Stimulated activated CD4-positive, alpha-beta T cell treated with anti-CD3 and anti-CD28 coated beads, TNF-alpha, amount 100 ng/mL, for 24 hours (primary cell): ENCODE data around the gene P3H4.
A peak's percentile ranks its signal among the peaks of the same experiment; 100 is the strongest.
"Not testable (repeated sequence)": the region's sequence is repeated elsewhere in the genome, so short reads cannot be mapped to it uniquely, and the experiment has no call there.

Experiments
- DNase-seq, 3 experiments: peaks; one replicate each; pipeline ENCODE4 v3.0.0-alpha.2; 2020; ENCODE audit warnings: low read depth in 3 of 3

Gene P3H4, protein sequence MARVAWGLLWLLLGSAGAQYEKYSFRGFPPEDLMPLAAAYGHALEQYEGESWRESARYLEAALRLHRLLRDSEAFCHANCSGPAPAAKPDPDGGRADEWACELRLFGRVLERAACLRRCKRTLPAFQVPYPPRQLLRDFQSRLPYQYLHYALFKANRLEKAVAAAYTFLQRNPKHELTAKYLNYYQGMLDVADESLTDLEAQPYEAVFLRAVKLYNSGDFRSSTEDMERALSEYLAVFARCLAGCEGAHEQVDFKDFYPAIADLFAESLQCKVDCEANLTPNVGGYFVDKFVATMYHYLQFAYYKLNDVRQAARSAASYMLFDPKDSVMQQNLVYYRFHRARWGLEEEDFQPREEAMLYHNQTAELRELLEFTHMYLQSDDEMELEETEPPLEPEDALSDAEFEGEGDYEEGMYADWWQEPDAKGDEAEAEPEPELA

DNA sequence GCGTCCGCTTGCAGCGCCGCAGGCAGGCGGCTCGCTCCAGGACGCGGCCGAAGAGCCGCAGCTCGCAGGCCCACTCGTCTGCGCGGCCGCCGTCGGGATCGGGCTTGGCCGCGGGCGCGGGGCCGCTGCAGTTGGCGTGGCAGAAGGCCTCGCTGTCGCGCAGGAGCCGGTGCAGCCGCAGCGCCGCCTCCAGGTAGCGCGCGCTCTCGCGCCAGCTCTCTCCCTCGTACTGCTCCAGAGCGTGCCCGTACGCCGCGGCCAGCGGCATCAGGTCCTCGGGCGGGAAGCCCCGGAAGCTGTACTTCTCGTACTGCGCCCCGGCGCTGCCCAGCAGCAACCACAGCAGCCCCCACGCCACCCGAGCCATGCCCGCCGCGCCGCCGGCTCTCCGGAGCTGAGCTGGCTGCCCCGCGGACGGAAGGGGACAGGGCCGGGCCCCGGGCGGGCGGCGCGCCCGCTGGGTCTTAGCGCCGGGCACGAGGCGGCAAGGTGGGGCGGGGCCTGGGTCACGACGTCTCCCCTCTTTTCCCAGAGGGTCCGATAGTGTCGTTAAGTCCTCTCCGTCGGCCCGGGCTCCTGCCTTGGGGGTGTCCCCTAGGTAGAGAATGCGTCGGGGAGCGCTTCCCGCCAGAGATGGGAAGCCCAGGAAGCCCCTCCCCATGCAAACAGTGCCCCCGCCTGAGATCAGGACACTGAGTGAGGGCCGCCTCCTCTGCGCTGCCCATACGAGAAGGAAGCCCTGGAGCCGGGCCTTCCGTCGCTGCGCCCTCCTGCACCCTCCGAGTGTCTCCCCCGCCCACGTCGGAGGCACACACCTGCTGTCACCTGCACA is at the start of gene P3H4:
TSS of gene P3H4 (minus strand) at position 401 of the 832 bp plus-strand sequence. CDS start at position 367, 34 bp downstream.
- peak; percentile 35 to 68 (median 44) for DNase-seq

DNA sequence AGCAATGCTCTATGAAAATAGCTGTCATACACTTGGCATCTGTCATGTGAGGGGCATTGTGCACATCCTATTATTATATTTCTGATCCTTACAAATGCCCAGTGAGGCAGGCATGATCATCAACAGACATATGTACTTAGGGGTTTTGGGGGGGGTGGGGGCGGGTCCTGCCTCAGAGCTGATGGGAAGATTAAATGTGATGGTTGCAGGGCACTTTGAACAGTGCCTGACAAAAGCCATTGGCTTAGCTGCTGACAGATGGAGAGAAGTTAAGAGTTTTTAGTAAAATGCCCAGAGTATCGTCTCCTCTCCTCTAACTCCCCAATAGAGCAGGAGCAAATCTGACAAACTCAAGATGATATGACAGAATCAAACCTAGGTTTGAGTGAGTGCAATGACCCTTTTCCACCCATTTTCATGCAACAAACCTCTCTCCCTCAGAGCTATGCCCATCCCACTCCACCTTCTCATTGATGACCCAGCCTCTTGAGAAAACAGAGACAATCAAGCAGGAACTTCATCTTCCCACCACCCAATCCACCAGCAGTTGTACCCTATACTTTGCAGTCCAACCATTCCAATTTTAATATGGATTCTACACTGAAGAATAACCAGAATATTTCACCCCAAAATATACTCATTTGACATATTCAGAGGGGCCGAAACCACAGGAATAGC is 48.6 kb upstream of the P3H4 start:
- DNase-seq, result no peak

DNA sequence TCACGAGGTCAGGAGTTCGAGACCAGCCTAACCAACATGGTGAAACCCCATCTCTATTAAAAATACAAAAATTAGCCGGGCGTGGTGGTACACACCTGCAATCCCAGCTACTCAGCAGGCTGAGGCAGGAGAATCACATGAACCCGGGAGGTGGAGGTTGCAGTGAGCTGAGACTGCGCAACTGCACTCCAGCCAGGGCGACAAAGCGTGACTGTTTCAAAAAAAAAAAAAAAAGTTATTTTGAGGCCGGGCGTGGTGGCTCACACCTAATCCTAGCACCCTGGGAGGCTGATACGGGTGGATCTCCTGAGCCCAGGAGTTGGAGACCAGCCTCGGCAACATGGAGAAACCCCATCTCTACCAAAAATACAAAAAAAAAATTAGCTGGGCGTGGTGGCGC is 39.6 kb upstream of the P3H4 start:
- not testable (repeated sequence) for DNase-seq

DNA sequence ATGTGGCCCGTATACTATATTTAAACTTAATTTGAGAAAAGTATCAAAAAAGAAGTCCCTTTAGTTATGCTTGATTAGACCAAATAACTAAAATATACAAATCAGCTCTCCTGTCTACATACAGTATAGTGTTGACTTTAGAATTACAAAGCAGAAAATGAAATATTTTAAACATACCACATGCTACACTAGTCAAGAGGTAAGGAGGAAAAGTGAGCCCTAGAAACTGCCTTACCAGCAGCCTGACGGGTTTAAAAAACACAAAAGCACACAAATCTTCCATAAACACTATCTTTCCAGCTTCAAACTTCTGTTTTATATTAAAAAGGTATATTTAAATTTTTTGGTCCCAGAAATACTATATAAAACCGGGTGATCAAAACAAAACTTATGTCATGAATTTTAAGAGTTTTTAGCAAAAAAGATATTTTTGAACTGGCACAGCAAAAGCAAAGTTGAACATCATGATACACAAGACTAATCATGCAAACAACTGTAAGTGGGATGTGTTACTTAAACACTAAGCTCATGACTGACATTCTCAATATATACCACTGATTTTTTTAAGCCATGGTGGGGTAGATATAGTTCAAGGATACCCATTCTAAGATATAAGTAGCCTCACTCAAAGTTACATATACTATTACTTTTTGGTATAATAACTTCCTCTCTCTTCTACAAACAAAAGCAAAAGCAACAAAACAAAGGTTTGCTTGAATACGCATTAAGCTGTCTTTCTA is 37.7 kb upstream of the P3H4 start:
- no peak for DNase-seq

DNA sequence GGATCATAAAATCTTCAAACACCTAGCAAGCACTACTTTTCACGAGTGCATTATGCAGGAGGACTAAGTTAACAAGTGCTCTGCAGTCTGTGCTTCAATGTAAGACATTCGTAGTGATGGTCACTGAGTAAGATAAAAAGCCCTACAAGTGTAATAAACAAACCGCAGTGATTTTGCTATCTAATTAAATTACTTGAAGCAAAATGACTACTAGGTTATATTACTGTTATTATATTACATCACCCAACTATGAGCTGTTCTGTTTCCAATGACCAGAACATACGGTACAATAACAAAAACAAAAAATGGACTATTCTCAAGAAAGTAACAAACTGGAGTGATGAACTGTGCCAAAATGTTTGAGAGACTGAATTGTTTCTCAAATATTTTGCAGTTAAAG is 37.0 kb upstream of the P3H4 start:
- no peak for DNase-seq

DNA sequence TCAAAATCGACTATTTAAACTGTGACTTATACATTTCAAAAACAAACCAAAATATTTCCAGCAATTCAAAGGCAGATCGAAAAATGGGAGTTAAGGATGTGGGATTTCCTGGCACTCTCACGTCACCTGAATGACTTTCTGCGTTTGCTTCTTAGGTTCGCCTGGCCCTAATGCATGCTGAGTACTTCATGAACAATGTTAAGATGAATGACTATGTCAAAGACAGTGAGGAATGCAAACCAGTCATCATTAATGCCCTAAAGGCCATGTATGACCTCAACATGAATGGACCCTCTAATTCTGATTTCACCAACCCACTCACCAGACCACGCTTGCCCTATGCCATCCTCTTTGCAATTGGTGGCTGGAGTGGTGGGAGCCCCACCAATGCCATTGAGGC is 33.2 kb upstream of the P3H4 start:
- no peak for DNase-seq

DNA sequence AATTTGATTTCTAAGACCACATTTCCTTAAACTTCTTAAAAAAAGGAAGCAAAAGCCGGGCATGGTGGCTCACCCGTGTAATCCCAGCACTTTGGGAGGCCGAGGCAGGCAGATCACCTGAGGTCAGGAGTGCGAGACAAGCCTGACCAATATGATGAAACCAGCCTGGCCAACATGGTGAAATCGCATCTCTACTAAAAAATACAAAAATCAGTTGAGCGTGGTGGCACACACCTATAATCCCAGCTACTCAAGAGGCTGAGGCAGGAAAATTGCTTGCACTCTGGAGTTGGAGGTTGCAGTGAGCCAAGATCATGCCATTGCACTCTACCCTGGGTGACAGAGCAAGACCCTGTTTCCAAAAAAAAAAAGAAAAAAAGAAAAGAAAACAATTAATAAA is 29.0 kb upstream of the P3H4 start:
- not testable (repeated sequence) for DNase-seq

DNA sequence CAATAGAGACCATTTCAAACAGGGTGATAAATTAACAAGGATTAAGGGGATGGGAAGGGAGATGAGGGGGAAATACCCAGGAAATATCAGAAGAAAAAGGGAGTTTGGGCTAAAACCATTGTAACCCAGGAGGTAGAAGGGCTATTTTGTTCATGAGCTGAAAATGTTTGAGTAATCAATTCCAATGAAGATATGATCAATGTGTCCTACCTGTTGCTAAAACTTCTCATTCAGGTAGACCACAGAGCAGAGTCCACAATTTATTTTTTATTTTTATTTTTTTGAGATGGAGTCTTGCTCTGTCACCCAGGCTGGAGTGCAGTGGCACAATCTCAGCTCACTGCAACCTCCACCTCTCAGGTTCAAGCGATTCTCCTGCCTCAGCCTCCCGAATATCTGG is 27.7 kb upstream of the P3H4 start:
- not testable (repeated sequence) for DNase-seq

DNA sequence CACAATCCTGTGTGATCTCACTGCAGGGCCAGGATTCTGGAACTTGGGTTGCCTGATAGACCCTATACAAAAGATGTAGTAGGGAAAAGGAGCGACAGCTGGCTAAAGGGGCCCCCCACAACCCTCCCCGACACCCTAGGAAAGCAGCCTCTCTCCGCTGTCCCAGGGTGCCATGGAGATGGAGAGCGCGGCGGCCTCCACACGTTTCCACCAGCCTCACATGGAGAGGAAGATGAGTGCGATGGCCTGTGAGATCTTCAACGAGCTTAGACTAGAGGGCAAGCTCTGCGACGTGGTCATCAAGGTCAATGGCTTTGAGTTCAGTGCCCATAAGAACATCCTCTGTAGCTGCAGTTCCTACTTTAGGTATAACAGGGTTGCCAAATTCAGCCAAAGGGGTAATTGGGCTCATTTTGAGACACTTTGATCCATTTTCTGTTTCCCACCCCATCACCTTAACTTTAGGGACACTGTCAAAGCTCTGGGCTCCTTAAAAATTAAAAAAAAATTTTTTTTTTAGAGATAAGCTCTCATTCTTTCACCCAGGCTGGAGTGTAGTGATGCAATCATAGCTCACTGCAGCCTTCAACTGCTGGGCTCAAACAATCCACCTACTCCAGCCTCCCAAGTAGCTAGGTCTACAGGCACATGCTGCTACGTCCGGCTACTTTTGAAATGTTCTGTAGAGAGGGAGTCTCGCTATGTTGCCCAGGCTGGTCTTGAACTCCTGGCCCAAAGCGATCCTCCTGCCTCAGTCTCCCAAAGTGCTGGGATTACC is 26.2 kb upstream of the P3H4 start, which contains the start of gene KLHL10:
TSS of gene KLHL10 (plus strand) at position 65 of the 778 bp plus-strand sequence. CDS start at position 173, 108 bp downstream.
- DNase-seq, result no peak

DNA sequence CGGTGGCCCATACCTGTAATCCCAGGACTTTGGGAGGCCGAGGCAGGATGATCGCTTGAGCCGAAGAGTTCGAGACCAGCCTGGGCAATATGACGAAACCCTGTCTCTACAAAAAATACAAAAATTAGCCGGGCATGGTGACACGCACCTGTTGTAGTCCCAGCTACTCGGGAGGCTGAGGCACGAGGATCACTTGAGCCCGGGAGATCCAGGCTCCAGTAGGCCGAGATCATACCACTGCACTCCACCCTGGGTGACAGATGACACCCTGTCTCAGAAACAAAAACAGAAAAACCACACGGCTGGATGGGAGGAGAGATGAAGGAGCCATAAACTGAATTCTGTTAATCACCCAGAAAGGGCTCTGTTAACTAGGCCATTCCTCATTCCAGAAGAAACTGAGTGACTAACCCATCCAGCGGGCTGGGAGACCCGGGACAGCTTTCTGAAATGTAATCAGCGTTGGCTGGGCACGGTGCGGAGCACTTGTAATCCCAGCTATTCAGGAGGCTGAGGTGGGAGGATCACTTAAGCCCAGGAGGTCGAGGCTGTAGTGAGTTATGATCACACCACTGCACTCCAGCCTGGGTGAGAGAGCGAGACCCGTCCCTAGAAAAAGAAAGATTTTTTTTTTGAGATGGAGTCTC is 24.9 kb upstream of the P3H4 start:
- no peak for DNase-seq

DNA sequence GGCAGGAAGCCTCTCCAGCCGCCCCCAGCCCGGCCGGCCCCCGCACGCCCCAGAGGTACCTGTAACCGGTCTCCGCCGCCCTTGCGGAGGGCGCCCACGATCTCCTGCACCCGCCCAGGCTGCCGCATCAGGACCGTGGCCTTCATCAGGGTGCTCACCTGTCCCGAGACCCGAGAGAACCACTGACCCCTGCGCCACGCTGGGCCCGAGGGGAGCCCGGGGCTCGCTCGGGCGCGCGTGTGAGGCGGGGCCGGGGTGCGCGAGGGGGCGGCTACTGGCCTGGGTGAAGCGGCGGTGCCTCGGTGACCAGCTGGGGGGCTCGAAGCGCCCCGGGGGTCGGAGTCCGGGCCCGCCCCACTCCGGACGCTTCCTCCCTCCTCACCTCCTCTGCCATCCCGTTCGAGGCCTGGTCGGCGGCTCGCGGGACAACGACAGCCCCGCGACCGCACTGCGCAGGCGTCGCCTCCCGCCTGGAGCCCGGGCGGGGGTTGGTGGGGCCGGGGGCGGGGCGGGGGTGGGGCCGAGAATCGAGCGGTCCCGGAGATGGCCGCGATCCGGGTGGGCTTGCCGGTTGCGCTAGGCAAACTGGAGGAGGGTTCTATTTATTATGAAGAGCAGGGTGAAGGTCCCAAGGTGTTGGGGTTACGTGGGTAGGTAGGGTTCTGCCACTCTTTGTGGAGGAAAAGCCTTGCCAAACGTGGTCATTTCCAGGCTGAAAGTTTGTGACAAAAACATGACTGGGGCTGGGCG is 24.2 kb upstream of the P3H4 start, which contains the start of gene NT5C3B:
TSS of gene NT5C3B (minus strand) at position 433 of the 750 bp plus-strand sequence. CDS start at position 394, 39 bp downstream.
- DNase-seq, result peak in 2 of 3 experiments; percentile 23 to 55

DNA sequence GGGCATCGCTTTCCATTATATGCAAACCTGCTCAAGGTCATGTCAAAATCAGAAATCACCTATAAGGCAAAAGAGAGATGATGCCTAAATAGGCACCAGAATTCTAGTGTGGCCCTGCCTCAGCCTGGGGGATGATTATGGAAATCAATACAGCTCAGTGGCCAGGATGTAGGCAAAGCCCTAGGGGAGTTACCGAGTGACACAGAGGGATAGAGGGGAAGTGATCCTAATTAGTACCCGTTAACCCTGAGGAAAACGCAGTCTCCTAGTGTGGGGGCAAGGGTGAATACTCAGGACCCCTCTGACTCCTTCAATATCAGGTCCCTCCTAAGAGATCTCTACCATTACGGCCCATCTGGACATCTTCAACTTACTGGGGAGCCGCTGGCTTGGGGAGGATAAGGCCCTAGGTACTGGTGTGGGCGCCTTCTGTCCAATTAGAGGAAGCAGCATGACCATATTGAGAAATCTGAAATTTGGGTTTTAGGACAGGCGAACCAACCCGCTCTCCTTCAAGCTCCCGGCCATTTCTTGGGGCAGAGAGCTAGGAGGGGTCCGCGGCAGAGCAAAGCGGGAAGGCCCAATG is 23.6 kb upstream of the P3H4 start:
- no peak for DNase-seq

DNA sequence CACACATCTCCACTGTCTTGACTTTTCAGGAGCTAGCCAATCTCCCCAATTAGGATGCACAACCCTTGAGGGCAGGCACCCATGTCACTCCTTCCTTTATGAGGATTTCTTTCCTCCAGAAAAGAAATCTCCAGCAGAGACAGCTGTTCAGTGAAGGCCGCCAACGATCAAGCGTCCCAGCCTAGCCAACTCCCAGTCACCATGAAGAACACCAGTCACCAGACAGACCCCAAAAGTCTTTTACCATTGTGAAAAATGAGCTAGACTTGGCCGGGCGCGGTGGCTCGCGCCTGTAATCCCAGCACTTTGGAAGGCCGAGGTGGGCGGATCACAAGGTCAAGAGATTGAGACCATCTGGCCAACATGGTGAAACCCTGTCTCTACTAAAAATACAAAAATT is 18.2 kb upstream of the P3H4 start:
- not testable (repeated sequence) for DNase-seq

DNA sequence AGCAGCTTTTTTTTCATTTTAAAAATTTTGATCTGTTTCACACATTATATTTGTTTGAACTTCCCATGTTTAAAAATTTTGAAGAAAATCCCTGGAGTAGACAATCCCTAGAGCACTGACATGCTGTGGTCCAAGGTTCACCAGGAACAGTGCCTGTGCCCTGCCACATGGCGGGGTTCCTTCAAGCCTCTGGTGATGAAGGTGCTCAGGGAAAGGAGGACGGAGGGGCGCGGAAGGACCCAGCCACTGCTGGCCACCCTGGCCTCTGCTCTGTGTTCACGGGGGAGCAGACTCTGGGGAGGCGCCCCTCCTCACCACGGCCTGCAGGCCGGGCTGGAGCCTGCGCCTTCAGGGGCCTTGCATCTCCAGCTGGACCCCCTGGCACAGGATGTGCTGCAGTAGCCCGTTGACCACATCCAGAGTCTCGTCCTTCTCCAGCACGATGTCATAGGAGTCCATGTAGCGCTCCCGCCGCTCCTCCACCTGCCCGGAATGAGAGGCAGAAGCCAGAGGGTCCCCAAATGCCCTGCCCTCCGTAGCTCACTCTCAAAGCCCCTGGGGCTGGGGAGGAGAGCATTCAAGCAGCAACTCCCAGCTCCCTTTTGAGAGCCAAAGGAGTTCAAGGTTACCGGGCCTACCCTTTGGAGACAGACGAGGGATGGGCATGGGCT is 13.6 kb upstream of the P3H4 start:
- no peak for DNase-seq

DNA sequence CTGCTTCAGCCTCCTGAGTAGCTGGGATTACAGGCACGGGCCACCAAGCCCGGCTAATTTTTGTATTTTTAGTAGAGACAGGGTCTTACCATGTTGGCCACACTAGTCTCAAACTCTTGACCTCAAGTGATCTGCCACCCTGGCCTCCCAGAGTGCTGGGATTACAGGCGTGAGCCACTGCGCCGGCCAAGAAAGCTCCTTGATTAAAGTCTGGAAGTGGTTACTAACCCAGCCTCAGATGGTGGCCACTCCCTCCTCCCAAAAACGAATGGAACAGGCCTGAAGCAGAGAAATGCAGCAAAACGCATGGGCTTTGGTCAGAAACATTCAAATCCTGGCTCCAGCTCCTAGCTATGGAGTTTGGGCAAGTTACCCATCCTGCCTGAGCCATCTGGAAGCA is 12.3 kb upstream of the P3H4 start:
- no peak for DNase-seq

DNA sequence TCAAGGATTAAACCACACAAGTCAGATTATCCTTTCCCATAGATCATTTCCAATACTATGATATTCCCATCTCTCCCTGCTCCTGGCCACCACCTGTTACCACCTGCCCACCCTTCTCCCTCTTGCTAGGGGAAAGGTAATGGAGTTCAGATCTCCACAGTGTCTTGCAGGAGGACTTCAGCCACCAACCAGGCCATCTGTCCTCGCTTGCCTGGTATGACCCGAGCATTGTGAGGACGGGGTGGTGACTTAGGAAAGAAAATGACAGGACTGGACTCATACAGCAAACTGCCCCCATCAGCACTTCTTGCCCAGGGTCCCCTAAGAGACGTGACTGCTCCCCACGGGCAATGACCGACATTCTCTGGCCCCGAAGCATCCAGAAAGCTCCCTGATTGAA is 11.8 kb upstream of the P3H4 start:
- DNase-seq, result no peak

DNA sequence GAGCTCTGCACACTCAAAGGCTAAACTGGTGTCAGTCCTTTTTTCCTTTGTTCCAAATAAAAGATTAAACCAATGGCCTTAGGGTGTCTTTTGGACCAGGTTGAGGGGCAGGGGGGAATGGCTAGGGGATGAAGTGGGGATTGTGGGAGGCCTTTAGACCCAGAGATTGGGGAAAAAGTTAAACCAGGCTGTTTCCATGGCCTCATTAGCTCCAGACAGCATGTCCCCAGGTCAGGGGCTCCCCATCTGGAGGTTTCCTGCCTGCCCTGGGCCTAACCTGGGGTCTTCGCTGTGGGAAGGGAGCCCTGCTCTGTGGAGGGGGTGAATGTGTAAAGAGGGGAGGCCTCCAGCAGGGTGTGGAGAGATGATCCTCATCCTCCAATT is 11.4 kb upstream of the P3H4 start:
- DNase-seq, result no peak
